Stimulated activated CD8-positive, alpha-beta memory T cell treated with anti-CD3 and anti-CD28 coated beads, Interleukin-15, amount 100 ng/mL, for 48 hours (primary cell): ENCODE data around the gene MCF2L.

ENCODE experiments used
- DNase-seq, 2 donors: peaks; one replicate each; pipeline ENCODE4 v3.0.0-alpha.2; 2020; ENCODE audit warnings: low read depth in 2 of 2

The MCF2L gene

DNA sequence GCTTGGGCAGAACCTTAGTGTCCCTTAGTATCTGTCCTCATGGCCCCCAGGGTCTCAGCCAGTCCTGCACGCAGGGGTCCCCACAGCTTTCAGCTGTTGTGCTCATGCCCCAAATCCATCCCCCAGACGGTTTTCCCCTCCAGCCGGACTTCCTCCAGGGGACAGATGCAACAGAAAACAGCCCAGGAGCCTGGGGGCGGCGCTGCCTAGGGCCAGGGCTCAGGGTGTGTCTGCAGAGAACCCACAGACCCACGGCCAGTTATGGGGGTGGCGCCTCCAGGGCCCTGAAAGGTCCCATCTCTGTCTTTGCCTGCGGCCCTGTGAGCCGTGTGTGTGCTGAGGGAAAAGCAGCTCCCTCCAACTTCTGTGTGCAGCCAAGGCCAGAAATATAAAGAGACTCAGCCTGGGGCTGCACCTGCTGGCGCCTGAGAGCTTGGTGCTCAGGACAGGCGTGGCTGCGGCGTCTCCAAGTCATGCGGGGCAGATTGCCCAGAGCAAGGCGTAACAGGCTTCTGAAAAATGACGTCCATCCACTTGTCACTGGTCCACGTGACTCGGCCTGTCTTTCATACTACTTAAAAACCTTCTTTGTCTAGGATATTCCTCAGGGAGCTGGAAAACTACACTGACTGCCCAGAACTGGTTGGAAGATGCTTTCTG lies 114.5 kb downstream of the MCF2L start:
- DNase-seq, result no peak

DNA sequence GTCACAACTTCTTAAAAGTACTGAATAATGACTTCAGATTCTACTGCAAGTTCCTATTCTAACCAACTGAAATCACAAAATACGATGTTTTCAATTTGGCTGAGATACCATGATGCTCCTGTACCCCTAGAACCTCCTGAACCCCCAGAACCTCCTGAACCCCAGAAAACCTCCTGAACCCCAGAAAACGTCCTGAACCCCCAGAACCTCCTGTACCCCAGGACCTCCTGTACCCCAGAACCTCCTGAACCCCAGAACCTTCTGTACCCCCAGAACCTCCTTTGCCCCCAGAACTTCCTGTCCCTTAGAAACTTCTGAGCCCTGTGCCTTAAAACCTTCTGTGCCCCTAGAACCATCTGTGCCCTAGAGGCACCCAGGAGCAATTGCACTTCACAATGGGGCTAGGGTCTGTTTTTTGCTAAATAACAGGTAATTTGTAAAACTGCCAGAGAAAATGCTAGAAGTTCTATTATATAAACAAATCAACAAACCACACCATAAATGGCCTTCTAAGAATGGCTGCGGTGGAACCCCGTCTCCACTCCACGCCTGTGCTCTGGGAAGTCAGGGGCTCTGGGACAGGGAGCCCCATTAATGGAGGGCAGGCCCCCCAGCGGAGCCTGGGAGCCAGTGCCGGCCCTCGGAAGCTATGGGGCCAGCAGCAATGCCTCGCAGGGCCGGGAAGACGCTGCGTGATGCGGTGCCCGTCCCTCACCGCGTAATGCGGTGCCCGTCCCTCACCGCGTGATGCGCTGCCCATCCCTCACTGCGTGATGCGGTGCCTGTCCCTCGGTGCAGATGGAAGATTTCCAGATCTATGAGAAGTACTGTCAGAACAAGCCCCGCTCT lies 115.3 kb downstream of the MCF2L start:
- DNase-seq, result no peak

DNA sequence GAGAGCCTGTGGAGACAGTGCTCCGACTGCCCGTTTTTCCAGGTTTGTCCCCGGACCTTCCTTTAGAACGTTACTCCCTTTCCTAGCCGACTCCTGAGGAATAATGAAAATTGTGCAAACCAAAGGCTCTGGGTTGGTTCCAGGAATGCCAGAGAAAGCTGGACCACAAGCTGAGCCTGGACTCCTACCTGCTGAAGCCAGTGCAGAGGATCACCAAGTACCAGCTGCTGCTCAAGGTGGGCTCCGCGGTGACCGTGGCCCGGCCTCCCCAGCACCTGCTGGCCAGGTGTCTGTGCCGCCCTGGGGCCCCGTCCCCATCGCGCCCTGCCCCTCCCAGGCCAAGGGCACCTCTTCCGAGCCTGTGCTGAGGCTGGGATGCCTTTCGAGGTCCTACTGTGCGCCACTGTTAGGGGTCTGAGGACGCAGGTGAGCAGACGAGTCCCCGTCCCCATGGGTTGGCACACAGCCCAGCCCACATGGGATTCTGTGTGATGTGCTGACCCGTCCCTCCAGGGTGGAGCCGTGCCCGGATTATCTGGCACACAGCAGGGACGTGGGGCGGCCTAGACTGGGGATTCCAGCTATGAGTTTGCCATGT lies 116.0 kb downstream of the MCF2L start:
- DNase-seq, result no peak

DNA sequence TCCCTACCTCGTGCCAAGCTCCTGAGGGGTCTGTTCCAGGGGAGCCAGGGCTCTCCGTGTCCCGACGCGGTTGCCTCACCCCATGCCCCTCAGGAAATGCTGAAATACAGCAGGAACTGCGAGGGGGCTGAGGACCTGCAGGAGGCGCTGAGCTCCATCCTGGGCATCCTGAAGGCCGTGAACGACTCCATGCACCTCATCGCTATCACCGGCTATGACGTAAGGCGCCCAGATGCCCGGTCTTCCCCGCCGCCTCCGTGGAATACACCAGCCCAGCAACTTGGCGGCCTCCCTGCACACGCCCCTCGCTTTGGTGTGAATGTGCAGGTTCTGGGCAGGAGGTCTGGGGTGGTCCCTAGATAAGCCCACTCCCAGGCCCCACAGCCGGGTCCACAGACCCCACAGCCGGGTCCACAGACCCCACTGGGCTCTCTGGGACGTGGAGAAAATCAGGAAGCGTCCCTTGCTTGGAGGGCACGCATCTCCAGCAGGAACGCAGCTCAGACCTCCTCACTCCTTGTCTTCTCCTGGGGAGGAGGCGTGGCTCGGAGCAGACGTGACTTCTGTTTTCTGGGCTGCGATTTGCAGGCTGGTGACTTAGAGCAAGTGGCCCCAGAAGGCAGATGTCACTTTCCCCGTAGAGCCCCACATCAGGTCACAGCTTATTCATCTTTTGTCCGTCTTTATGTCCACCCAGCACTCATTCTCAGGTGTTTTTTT lies 117.2 kb downstream of the MCF2L start:
- no peak for DNase-seq

DNA sequence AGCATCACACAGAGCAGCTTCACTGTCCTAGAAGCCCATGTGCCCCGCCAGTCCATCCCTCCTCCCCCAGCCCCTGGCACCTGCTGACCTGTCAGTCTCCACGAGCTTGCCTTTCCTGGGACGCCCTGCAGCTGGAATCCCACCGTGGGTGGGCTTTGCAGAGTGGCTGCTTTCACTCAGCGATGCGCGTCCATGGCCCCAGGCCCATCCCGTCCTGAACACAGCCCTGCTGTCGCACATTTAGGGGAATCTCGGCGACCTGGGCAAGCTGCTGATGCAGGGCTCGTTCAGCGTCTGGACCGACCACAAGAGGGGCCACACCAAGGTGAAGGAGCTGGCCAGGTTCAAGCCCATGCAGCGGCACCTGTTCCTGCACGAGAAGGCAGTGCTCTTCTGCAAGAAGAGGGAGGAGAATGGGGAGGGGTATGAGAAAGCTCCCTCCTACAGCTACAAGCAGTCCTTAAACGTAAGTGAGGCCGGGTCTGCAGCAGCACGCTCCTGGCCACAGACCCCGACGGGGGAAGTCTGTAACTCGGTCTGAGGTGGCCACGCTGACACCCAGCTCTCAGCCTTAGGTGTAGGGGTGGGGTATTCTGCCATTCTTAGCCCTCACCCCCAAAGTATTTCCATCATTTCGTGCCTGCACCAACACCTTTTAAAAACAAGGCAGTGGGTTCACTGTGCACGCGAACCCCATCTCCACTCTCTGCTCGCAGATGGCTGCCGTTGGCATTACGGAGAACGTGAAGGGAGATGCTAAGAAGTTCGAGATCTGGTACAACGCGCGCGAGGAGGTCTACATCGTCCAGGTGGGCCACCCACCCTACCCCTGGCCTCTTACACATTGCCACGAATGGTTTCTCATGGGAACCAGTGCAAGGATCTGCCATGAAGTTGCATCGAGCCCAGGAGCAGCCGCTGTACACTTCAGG lies 118.2 kb downstream of the MCF2L start:
- no peak for DNase-seq

DNA sequence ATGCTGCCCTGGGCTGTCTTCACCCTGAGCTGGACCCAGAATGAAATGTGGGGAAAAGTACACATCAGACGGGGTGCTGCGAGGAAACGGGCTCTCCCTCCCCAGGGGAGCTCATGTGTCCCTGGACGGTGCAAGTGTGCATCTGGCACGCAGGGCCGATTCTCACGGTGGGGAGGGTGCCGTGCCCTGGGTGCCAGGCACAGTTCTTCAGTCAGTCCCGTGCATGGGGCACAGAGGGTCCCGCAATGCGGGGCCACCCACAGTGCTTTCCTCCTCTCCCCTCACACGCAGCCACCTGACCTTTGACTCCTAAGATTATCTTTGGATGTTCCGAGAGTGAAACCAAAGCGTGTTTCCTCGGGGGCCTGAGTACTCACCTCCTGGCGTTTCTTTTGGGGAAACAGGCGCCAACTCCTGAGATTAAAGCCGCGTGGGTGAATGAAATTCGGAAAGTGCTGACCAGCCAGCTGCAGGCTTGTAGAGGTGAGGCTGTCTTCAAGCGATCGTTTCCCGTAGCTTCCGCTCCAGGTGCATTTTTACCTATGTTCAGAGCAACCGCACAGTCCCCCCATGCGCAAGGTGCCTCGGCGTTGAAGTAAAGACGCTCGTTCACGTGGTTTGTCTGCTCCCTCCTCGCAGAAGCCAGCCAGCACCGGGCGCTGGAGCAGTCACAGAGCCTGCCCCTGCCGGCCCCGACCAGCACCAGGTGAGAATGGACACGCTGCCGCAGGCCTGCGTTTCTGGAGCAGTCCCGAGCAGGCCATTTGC lies 119.1 kb downstream of the MCF2L start:
- DNase-seq, result no peak

DNA sequence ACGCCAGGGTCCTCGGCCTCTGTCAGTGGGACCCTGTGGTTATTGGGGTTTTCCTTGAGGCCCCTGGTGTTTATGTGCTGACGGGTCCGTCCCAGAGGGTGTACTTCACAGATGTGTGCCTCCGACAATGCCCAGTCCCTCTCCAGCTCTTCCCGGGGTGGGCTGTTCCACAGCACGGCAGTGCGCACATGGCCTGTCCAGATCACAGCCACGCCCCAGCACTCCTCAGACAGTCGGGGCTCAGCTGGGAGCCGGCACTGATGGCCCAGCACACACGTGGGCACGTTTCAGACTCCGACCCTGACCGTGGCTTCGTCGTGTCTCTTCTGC lies 119.6 kb downstream of the MCF2L start:
- no peak for DNase-seq

DNA sequence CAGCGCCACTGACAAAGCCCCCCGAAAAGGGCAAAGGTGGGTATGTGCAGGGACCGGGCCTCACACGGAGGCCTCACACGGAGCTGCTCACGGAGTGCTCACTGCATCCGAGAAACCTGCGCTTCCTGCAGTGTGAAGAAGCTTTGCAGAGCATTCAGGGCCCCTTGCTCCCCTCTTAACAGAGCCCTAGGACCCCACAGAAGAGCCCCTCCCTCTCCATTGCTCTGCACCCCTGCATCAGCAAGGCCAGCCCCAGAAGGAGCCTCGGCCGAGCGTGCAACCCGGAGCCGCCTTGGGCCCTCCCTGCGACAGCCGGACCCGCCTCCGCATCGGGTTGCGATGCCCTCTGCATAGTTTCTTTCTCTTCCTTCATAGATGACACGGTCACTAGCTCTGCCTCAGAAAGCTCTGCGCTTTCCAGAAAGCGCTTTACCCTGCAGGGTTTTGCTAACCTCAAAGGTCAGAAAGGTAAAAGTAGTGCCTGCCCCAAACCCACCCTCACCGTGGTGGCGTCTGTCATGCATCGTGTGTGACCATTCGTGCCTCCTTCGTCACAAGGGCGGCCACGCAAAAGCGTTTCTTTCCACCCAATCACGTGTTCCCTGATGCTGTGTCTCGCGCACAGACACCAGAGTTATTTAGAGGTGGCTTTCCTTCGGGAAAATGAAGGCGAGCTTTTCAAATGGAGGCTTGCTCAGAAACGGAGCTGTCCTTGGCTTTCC lies 120.8 kb downstream of the MCF2L start:
- DNase-seq, result no peak

DNA sequence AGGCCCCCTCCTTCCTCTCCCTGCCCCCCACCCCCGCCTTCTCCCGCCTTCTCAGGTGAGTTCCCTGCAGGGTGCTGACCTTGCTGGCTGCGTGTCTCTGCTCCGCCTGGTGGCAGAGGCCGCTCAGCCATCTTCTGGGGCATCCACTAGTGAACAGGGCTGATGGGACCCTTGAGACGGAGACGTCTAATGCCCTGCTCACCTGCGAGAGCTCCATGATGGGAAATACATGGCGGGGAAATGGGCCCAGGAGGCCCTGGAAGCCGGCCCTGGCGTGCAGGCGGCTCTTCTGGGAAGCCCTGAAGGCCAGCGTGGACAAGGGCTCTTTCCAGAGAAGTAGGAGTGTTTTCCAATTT lies 121.4 kb downstream of the MCF2L start:
- DNase-seq, result no peak

DNA sequence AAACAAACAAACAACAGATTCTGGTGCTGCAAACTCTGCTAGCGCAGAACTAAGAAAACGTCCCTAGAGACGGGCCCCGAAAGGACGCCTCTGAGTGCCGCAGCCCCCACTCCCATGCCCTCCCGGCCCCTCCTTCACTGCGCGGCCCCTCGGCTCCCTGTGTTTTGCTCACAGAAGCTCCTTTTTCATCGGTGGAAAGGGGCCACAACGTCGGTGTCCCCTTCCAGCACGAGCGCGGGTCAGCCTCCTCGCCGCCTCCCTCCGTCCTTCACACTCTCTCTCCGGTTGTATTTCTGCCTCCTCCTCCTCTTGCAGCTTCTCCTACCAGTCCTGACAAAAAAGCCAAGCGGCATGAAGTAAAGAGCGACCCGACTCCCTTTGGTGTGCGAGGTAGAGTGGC lies 121.8 kb downstream of the MCF2L start:
- DNase-seq, result no peak

DNA sequence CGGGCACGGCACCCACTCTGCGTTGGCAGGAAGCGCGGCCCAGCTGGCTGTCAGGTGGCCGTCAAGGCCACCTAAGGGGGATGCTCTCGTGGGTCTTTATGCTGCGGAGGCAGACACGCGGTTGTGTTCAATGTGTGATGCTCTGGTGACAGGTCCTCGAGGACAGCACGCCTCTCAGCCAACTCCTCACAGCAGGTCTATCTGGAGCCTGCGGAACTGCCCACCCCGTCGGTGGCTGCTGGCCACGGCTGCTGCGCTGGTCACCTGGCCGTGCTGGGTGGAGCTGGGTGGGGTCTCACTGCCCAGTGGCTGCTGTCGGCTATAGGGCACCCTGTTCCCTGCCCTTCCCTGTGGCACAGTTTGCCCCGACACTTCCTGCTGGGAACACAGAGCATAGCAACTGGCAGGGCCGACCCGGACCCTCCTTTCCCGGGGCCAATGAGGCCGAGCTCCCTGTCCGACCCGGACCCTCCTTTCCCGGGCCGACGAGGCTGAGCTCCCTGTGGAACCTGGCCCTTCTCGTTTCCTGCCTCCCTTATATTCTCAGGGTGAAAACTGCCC lies 122.3 kb downstream of the MCF2L start:
- DNase-seq, result no peak

DNA sequence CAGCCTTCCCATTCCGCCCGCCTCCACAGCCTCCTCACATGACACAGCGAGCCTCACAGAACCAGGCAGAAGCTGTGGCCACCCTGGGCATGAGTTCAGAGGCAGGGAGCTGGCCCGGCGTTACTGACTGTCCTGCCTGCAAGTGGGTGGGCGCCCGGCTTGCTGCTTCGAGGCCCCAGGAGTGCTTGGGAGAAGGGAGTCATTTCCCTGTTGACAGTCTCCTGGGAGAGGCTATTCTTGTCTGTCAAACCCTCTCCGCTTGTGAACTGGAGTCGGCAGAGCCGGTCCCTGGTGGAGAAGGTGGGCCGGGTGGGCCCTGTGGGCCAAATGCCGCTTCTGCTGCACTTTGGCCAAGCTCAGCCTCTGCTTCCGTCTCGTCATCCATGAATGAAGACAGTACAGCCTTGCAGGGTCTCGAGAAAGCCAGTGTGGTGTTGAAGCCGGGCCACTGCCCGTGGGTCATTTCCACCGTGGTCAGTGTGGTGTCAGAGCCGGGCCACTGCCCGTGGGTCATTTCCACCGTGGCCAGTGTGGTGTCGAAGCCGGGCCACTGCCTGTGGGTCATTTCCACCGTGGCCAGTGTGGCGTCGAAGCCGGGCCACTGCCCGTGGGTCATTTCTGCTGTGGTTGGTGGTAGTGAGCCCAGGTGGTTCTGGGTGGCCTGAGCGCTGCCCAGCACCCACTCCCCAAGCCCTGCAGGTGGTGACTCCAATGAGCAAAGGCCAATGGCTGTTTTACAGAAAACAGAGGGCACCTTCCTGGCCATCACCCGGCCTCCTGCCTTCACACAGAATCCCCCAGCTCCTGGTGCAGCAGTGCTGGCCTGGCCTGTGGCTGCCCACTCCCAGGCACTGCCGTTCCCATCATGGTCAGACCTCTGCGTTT lies 123.1 kb downstream of the MCF2L start:
- no peak for DNase-seq

DNA sequence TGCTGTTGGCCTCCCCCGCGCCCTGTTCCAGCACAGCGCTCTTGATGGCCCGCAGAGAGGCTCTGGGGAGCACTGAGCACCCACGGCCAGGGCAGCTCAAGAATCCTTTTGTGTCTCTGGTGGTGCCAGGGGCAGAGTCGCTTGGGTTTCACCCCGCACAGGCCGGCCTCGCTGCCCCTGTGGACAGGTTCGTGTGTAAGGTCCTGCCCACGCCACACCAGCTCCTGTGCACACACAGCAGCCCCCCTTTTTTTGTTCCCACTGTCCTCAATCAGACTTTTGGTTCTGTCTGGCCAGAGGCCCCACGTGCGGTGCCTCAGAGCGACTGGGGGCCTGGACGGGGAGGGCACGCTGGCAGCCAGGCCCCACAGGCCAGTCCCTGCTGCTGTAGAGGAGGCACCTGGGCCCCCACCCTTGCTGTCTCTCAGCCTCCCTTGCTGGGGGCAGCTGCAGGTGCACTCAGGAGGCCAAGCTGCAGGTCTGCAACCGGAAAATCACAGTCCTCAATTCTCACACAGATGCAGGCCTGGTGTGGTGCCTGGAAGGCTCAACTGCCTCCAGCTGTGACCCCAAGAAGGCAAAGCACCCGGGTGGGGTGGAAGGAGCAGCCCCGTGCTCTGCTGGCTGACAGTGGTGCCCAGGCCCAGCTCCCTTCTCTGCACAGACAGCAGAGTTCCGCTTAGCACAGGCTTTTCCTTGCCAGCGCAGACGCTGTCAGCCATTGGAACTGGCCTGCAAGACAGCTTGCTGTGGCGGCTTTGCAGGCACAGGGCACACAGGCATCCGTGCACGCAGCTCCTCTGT lies 124.0 kb downstream of the MCF2L start:
- DNase-seq, result no peak

DNA sequence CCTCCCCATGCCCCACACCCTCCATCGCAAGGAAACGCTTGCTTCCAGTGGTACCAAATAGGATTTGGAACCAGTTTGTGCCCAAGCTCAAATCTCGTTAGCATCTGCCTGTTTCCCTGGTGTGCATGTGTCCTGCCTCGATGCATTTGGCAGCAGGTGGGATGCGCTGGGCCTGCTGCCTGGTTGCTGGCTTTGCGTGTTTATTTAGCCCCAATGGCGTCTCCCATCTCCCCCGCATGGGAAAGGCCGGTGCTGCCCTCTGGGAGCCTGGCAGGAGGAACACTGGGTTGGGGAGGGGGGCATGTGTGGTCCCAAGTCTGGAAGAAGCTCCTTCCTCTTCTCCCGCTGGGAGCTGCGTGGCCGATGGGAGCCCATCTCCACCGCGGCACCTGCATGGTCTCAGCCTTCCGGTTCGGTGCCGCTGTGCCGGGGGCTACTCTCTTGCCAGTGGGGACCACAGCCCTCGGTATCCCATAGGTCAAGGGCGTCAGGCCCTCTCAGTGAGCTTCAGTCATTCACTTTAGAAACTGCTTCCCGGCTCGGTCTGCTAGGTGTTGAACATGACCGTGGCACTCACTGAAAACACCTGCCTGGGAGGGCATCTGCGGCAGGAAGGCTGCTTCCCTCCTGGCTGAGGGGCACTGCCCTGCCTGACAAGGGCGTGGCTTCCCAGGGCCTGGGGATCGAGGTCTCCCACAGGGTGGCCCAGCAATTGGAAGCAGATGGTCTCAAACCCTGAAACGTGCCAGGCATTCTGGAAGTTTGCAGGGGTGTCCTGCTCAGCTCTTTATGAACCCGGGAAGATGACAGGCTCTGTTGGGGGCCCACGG lies 124.8 kb downstream of the MCF2L start:
- no peak for DNase-seq

DNA sequence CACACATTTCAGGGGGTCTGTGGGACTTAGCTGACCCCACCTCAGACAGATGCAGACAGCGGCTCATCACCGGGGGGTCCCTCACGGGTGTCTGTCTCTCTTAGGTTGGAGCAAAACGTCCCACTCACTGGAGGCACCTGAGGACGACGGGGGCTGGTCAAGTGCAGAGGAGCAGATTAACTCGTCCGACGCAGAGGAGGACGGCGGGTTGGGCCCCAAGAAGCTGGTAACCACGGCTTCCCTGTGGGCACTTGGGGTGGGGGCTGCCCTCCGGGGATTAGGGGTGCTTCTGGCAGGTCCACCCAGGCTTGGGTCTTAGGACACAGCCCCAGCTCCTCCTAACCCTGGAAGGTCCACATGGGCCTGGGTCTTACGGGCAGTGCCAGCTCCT lies 125.4 kb downstream of the MCF2L start:
- DNase-seq, result no peak

DNA sequence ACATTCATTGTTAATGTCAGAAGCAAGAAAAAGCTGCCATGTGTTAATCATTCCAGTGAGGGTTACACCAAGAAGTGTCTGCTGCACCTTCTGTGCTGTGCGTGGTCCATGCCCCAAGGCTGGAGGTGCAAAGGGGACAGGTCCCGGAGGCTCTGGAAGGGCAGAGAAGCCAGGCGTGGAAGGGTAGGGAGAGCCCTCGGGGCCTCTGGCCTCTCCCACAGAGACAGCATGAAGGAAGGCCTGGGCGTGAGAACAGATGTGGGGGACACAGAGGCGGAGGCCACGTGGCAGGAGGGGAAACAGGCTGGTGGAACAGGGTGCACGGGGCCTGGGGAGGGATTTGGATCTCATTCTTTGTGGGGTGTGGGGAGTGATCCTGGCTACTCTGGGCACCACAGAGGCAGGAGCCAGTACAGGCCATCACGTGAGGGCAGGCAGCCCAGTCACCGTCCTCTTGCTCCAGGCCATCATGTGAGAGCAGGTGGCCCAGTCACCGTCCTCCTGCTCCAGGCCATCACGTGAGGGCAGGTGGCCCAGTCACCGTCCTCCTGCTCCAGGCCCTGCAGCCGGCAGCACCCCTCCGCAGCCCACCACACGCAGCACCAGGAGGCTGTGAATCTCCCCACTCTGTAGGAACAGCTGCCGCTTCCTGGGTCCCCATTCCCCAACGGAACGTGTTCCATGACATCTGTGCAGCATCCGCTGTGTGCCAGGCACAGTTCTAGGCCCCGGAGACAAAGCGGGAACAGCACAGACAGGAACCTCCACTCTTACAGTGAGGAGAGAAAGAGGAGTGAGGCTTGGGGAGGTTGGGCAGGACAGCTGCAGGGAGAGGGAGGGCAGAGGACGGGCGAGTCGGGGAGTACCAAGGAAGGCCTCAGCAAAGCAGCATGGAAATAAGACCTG lies 126.4 kb downstream of the MCF2L start:
- no peak for DNase-seq
